ENCODE data around the gene C17orf100. TPM values are rescaled to one million over a fixed set of nuclear protein-coding genes. Genes with fewer than 3 reads are reported as not detected.

The C17orf100 gene
- total RNA-seq, 2 experiments from 2014 or later = 1.1 to 1.9 TPM

DNA sequence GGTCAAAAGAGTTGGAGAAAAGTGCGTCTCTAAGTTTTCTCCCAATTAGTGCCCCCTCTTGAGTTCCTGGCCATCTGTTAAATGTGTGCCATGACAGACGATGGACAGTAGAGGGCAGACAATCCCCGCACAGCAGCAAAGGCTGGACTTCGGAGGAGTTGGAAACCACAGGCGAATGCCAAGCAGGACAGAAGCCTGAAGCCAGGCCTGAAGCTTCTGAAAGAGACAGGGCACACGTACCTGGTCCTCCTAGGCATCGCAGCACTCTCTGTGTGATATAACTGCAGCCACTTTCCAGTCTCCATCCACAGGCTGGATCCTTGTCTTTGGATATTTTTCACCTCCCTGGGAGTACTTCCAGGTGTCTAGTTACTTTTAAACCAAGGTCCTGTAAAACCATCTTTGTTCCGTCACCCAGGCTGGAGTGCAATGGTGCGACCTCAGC, 14.5 kb downstream of the C17orf100 start:
- peaks cover 14% of the 10 kb centered on the region for H3K4me1 Mint-ChIP-seq
- no peaks in the 10 kb centered on the region for H3K36me3 Mint-ChIP-seq (ENCODE audit: low read depth)
- ChIA-PET POLR2A (no interaction called here), CTCF (interaction anchor here (0.8 to 1.9 kb wide), 7 partner anchors 11 to 338 kb away, joined by 4 to 17 read pairs (median 4); partner anchors contain the start of genes KIAA0753 and TEKT1)
- H3K27me3 Mint-ChIP-seq = no peaks in the 10 kb centered on the region
- peak; percentile 58 for DNase-seq
- no peak overlapping the region for H3K4me3 Mint-ChIP-seq
- no peaks in the 10 kb centered on the region for H3K9me3 Mint-ChIP-seq
- no peak overlapping the region for H3K27ac Mint-ChIP-seq

- Mint-ChIP-seq H3K36me3 (ENCODE audit: low read depth) (no peaks in the 10 kb centered on the region), H3K4me1 (peaks cover 10% of the 10 kb centered on the region), H3K9me3 (no peaks in the 10 kb centered on the region), H3K27me3 (no peaks in the 10 kb centered on the region), H3K4me3 (no peak overlapping the region), H3K27ac (no peak overlapping the region)
- ChIA-PET POLR2A (no interaction called here), CTCF (interaction anchor here (0.8 to 1.9 kb wide), 7 partner anchors 10 to 338 kb away, joined by 4 to 17 read pairs (median 4); partner anchors contain the start of genes KIAA0753 and TEKT1)
- DNase-seq = no peak
Measured at GRCh38 chr17:6666557-6666956, 15.0 kb downstream of the C17orf100 start.

DNA sequence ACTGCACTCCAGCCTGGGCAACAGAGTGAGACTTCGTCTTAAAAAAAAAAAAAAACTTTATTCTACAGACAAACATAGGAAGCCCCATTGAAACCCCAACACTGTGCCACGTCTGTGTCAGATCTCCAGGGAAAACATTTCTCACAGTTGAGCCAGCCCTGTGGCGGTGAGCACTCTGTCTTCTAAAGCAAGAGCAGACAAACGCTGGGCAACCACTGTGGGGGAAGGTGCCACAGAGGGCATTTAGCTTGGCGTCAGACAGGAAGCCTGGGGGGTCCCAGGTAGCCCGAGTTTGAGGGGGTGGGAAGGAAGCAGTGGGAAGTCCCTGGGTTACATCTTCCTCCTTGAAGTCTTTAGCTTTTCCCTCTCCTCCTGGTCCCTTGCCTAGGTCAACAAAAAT, 16.0 kb downstream of the C17orf100 start:
- H3K36me3 Mint-ChIP-seq (ENCODE audit: low read depth) = no peaks in the 10 kb centered on the region
- peaks cover 5% of the 10 kb centered on the region for H3K4me1 Mint-ChIP-seq
- no peak for DNase-seq
- H3K9me3 Mint-ChIP-seq = no peaks in the 10 kb centered on the region
- H3K27me3 Mint-ChIP-seq = no peaks in the 10 kb centered on the region
- CTCF ChIA-PET = interaction anchor here (1.5 to 1.9 kb wide), 4 partner anchors 9 to 243 kb away, joined by 4 to 17 read pairs (median 6); no protein-coding TSS in a partner anchor
- no peak overlapping the region for H3K27ac Mint-ChIP-seq
- POLR2A ChIA-PET = no interaction called here
- H3K4me3 Mint-ChIP-seq = no peak overlapping the region

GRCh38 chr17:6668219-6668618, 16.7 kb downstream of the C17orf100 start:
- Mint-ChIP-seq H3K4me1 (peaks cover 4% of the 10 kb centered on the region), H3K9me3 (no peaks in the 10 kb centered on the region), H3K36me3 (ENCODE audit: low read depth) (no peaks in the 10 kb centered on the region), H3K27ac (no peak overlapping the region), H3K4me3 (no peak overlapping the region), H3K27me3 (no peaks in the 10 kb centered on the region)
- ChIA-PET POLR2A (no interaction called here), CTCF (interaction anchor here (1.5 kb wide), 1 partner anchor 11 kb away, joined by 3 read pairs; no protein-coding TSS in a partner anchor)
- DNase-seq = no peak

- Mint-ChIP-seq H3K27ac (no peak overlapping the region), H3K36me3 (ENCODE audit: low read depth) (no peaks in the 10 kb centered on the region), H3K4me3 (no peak overlapping the region), H3K27me3 (no peaks in the 10 kb centered on the region), H3K9me3 (no peaks in the 10 kb centered on the region), H3K4me1 (peaks cover 4% of the 10 kb centered on the region)
- DNase-seq = no peak
- POLR2A ChIA-PET = no interaction called here
- CTCF ChIA-PET = interaction anchor here (0.9 to 1.6 kb wide), 3 partner anchors 11 to 175 kb away, joined by 3 to 4 read pairs (median 3); partner anchors contain the start of gene SLC13A5
Measured at GRCh38 chr17:6668727-6669425, 17.3 kb downstream of the C17orf100 start.

DNA sequence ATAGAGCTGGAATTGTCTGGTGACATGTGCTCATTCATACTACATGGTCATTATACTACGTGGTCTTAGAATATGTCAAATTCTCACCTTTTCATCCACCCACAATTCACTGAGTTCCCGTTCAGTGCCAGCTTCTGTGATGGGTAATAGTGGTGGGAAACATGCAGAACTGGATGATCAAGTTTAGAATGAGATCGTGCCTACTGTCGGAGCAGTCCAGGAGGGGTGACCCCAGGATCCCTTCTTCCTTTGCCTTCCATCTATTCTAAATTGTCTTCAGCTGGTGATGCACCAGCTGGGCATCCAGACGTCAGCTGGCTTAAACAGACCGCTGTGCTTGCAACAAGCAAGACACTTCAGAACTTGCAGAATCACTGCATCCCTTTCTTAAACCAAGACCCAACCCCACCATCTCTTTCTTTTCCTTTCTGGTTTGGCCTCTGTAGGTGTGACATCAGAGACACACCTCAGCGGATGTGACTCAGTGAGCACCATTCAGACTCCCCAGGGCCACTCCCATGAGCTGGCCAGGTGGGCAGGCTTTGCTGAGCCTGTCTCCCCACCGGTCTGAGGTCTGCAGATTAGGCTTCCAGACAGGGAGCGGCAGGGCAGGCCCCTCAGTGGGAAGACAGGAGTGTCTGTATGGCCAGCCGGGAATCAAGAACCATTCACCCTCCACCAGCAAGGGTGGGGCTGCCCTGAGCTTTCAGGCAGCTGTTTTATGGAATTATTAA, 18.1 kb downstream of the C17orf100 start:
- POLR2A ChIA-PET = no interaction called here

DNA sequence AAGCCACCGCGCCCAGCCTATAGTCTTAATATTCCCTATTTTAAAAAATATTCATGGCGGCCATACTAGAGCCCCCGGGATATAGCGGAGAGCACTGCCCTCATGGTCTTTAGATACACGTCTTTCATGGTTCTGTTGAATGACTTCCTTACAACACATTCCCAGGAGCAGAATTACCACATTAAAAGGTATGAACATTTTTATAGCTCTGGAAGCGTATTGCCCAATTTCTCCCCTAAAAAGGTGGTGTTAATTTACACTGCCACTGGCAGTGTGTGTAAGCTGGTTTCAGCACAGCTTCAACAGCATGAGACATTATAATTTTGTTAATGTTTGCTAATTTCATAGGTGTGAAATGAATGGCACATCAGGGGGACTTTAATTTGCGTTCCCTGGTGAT, 19.0 kb downstream of the C17orf100 start:
- no peaks in the 10 kb centered on the region for H3K36me3 Mint-ChIP-seq (ENCODE audit: low read depth)
- DNase-seq = no peak
- H3K27me3 Mint-ChIP-seq = no peaks in the 10 kb centered on the region
- POLR2A ChIA-PET = no interaction called here
- CTCF ChIA-PET = interaction anchor here (0.7 to 1.6 kb wide), 2 partner anchors 42 to 181 kb away, joined by 3 to 4 read pairs; partner anchors contain the start of gene SLC13A5
- H3K4me3 Mint-ChIP-seq = no peak overlapping the region
- H3K27ac Mint-ChIP-seq = no peak overlapping the region
- no peaks in the 10 kb centered on the region for H3K9me3 Mint-ChIP-seq
- H3K4me1 Mint-ChIP-seq = peaks cover 4% of the 10 kb centered on the region

More for the DNA sequence above, 18.1 kb downstream of the C17orf100 start:
- no peaks in the 10 kb centered on the region for H3K9me3 Mint-ChIP-seq
- no peak overlapping the region for H3K27ac Mint-ChIP-seq
- H3K36me3 Mint-ChIP-seq (ENCODE audit: low read depth) = no peaks in the 10 kb centered on the region
- no peaks in the 10 kb centered on the region for H3K27me3 Mint-ChIP-seq
- no peak overlapping the region for H3K4me3 Mint-ChIP-seq
- CTCF ChIA-PET = interaction anchor here (0.6 to 1.6 kb wide), 5 partner anchors 12 to 182 kb away, joined by 3 to 4 read pairs (median 3); partner anchors contain the start of gene SLC13A5
- no peak for DNase-seq
- peaks cover 4% of the 10 kb centered on the region for H3K4me1 Mint-ChIP-seq

DNA sequence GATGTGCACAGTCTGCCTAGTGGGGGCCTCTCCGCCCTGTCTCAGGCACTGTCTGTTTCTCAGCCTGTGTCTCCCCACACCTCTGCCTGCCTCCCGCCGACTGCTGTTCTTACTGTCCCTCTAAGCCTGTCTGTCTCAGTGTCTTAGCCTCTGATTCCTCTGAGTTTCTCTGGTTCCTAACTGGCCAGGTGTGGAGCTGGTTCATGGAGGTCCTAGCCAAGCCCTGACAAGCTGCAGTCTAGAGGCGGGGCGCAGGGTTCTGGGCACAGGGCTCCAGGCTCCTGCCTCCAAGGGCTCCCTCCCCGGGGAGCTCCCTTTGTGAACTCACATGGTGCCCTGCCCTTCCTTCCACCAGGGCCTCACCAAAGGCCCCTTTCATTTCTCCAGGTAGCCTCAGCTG, 19.4 kb downstream of the C17orf100 start:
- Mint-ChIP-seq H3K4me1 (peaks cover 4% of the 10 kb centered on the region), H3K9me3 (no peaks in the 10 kb centered on the region), H3K4me3 (no peak overlapping the region), H3K27ac (no peak overlapping the region), H3K36me3 (ENCODE audit: low read depth) (no peaks in the 10 kb centered on the region), H3K27me3 (no peaks in the 10 kb centered on the region)
- ChIA-PET CTCF (no interaction called here), POLR2A (no interaction called here)
- no peak for DNase-seq

DNA sequence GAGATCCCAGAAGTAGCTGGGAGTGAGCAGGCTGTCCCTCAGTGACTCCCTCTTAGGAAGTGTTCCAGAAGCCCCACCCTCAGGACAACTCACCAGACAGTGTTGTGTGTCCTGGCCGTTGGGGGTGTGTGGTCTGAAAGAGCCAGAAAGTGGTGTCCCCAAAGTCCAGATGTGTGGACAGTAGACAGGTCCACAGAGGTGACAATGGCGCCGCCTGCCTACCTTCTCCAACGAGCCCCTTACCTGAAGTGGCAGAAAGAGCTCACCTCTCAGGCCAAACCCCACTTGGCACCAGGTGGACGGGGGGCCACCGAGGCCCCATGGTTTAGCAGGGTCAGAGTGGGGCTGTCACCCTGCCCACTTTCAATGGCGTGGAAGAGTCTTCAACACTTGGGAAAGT, 19.9 kb downstream of the C17orf100 start:
- H3K4me1 Mint-ChIP-seq = peaks cover 4% of the 10 kb centered on the region
- no peaks in the 10 kb centered on the region for H3K27me3 Mint-ChIP-seq
- H3K27ac Mint-ChIP-seq = no peak overlapping the region
- no peaks in the 10 kb centered on the region for H3K9me3 Mint-ChIP-seq
- H3K36me3 Mint-ChIP-seq (ENCODE audit: low read depth) = no peaks in the 10 kb centered on the region
- no peak for DNase-seq
- ChIA-PET POLR2A (no interaction called here), CTCF (no interaction called here)
- no peak overlapping the region for H3K4me3 Mint-ChIP-seq

- POLR2A ChIA-PET = no interaction called here
- H3K9me3 Mint-ChIP-seq = no peaks in the 10 kb centered on the region
- CTCF ChIA-PET = no interaction called here
- H3K27me3 Mint-ChIP-seq = peaks cover 15% of the 10 kb centered on the region
- no peaks in the 10 kb centered on the region for H3K36me3 Mint-ChIP-seq (ENCODE audit: low read depth)
- H3K27ac Mint-ChIP-seq = no peak overlapping the region
- DNase-seq = no peak
- peaks cover 10% of the 10 kb centered on the region for H3K4me1 Mint-ChIP-seq
- H3K4me3 Mint-ChIP-seq = no peak overlapping the region
Measured at GRCh38 chr17:6674586-6674985, 23.0 kb downstream of the C17orf100 start.

DNA sequence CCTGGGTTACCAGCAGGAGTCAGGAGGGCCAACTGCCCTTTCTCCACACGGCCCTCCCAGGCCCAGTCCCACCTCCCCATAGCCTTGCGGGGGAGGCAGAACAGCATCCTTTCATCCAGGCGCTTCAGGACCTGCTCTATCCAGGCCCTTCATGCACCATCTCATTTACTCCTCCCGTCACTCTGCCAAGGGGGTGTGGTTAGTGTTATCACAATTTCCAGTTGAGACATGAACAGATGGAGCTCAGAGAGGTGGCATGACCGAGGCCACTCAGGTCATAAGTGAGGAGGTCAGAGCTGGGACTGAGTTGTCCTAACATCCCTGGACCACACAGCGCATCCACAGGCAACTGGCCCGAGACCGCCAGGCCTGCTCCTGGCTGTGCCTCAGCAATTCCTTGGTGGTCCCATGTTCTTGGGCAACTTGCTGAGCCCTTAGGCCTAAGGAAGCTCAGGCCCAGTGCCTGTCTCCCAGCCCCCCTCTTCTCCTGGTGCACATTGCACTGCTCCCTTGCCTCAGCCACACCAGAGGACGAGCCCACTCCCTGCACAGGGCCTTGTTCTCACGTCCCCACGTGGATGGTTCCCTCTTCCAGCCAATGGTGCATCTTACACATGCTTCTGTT, 23.8 kb downstream of the C17orf100 start:
- Mint-ChIP-seq H3K27ac (no peak overlapping the region), H3K36me3 (ENCODE audit: low read depth) (no peaks in the 10 kb centered on the region), H3K27me3 (peaks cover 19% of the 10 kb centered on the region), H3K9me3 (no peaks in the 10 kb centered on the region), H3K4me3 (no peak overlapping the region), H3K4me1 (peaks cover 7% of the 10 kb centered on the region)
- POLR2A ChIA-PET = interaction anchor here (0.6 kb wide), 1 partner anchor 200 kb away, joined by 3 read pairs; no protein-coding TSS in a partner anchor
- no peak for DNase-seq
- CTCF ChIA-PET = no interaction called here

DNA sequence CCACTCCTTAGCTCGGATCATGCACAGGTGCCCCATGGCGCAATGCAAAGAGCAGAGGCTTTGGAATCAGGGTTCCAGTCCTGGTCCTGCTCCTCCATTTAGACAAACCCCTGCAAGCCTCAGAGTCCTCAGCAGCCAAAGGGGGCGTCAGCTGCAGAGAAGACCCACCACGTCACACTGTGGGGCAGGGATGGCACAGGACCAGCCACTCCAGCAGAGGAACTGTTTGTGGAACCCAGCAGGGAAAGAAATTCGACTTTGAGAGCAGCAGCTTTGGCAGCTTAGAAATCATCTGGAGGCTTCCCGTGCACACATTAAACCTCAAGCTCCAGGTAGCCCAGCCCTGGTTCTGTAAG, 25.2 kb downstream of the C17orf100 start:
- H3K4me1 Mint-ChIP-seq = peaks cover 7% of the 10 kb centered on the region
- H3K4me3 Mint-ChIP-seq = no peak overlapping the region
- H3K27ac Mint-ChIP-seq = no peak overlapping the region
- H3K27me3 Mint-ChIP-seq = peaks cover 26% of the 10 kb centered on the region
- H3K9me3 Mint-ChIP-seq = no peaks in the 10 kb centered on the region
- no peaks in the 10 kb centered on the region for H3K36me3 Mint-ChIP-seq (ENCODE audit: low read depth)
- CTCF ChIA-PET = interaction anchor here (2.1 kb wide), 1 partner anchor 10 kb away, joined by 6 read pairs; no protein-coding TSS in a partner anchor
- POLR2A ChIA-PET = no interaction called here
- no peak for DNase-seq
